ENCODE results near the gene KIFC3.

DNA sequence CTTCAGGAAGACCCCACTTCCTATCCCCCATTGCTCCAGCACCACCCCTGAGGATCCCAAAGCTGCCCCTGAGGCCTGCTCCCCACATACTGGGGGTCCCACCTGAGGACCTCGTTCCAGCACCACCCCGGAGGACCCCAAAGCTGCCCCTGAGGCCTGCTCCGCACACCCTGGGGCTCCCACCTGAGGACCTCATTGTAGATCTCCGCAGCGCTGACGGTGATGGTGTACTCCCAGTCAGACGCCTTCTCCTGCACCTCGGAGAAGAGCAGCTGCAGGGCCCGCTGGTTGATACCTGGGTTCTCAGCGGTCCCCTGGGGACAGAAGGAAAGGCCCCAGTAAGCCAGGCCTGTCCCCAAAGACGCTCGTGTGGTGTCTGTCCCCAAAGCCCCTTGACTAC is 40.3 kb downstream of the KIFC3 start:
- TF ChIP-seq, protein P1, sequence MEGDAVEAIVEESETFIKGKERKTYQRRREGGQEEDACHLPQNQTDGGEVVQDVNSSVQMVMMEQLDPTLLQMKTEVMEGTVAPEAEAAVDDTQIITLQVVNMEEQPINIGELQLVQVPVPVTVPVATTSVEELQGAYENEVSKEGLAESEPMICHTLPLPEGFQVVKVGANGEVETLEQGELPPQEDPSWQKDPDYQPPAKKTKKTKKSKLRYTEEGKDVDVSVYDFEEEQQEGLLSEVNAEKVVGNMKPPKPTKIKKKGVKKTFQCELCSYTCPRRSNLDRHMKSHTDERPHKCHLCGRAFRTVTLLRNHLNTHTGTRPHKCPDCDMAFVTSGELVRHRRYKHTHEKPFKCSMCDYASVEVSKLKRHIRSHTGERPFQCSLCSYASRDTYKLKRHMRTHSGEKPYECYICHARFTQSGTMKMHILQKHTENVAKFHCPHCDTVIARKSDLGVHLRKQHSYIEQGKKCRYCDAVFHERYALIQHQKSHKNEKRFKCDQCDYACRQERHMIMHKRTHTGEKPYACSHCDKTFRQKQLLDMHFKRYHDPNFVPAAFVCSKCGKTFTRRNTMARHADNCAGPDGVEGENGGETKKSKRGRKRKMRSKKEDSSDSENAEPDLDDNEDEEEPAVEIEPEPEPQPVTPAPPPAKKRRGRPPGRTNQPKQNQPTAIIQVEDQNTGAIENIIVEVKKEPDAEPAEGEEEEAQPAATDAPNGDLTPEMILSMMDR (IDR thresholded peaks at IDR 0.05; ENCODE audit: low read depth, low read length): no peak
- TF ChIP-seq POLR2A (IDR thresholded peaks at IDR 0.05; ENCODE audit: extremely low read depth, insufficient read length): no peak
